HG03558 (cell line): Measurements from ENCODE around the gene PVALB.

Source experiments
- ATAC-seq: cut with Tn5 transposase; IDR thresholded peaks from one replicate; pipeline ENCODE4 v1.9.1; 2021; ENCODE audit warnings: moderate number of reproducible peaks; ENCODE audit not compliant: unreplicated experiment; ENCODE audit errors: extremely low read depth

PVALB gene

DNA sequence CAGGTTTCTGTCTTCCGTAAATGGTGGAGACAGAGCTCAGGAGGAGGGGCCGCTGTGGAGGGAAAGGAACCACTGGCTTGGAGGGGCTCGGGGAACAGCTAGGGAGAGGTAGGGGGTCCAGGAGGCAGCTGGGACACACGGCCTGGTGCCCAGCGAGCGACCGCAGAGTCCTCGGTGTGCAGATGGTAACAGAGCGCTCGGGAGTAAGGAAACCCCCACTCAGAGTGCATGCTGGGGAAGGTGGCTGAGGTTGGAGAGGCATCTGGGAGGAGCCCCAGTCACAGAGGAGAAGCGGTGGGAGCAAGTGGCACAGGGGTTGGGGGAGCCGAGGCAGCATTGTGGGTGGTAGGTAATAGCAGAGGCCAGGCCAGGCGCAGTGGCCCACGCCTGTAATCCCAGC is 33.2 kb upstream of the PVALB start:
- no peak for ATAC-seq

DNA sequence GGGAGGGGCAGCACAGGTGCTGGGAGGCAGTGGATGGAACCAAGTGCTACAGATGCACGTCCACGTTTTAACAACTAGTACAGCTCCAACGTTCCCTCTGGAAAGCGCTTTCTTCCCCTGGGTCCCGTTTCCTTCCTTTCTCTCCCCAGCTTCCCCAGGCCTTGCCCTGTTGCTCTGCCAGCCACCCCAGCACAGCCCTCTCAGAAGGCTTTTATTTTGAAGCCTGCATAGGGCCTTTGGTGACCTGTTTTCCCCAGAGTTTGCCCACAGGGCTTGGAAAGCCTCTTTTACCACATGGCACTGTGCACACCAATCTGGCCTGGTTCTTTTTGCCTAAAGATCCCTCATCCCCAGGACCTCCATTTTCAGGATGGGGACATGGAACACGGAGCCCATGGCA is 30.1 kb upstream of the PVALB start:
- ATAC-seq, result no peak

DNA sequence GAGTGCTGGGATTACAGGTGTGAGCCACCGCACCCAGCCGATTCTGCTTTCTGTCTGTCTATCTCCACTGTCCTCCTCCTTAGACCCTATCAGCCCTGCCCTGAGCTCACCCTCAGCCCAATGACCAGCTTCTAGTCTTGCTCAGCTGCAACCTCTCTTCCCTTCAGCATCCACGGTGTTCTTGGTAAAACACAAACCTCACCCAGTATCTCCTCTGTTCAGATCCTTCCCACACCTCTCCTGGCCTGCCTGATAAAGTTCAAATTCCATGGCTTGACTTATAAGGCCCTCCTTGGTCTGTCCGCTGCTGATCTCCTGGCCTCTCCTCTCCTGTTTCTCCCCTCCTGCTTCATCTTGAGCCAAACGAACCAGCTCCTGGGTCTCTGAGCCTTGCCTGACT is 29.4 kb upstream of the PVALB start:
- ATAC-seq, result no peak

DNA sequence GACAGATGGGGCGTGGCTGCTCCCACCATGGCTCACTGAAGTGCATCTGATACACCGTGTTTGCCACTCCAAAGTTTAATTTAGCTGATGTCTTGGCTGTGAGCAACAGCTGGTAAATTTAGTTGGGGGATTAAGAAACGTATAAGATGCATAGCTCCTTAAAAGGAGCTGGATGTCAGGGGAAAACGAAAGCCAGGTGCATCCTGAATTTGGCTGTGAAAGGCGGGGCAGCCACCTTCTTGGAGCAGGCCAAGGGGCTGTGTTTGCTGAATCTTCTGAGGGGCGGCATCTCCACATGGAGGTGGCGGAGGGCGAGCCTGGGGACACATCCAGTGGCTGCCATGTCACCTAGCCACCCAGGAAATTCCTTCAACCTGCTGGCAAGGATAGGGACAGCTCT is 23.3 kb upstream of the PVALB start:
- ATAC-seq, result no peak

DNA sequence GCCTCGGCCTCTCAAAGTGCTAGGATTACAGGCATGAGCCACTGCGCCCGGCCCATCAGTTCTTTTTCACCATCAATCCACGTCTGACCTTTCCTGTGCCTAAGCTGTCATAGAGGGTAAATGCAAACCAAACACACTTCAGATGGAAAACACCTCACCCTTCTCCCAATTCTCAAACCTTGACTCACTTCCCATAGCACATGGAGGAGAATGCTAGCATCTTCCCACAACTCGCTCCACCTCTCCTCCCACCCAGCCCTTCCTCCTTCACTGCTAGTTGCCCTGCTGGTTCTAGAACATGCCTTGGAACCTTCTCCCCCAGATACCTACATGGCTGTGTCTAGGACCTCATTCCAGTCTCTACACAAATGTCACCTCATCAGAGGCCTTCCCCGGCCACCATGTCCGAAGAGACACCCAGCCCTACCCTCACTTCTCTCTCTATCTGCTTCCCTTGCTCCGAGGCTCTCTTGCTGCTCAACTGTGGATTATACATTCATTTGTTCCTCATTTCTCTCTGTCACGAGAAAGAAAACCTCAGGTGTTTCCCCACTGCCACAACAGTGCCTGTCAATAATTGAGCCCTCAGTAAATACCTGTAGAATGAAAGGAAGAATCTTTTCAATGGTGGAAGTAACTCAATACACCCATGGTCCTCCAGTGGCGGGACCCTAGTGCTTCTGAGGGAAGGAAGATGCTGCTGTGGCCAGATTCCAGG is 22.7 kb upstream of the PVALB start:
- no peak for ATAC-seq

DNA sequence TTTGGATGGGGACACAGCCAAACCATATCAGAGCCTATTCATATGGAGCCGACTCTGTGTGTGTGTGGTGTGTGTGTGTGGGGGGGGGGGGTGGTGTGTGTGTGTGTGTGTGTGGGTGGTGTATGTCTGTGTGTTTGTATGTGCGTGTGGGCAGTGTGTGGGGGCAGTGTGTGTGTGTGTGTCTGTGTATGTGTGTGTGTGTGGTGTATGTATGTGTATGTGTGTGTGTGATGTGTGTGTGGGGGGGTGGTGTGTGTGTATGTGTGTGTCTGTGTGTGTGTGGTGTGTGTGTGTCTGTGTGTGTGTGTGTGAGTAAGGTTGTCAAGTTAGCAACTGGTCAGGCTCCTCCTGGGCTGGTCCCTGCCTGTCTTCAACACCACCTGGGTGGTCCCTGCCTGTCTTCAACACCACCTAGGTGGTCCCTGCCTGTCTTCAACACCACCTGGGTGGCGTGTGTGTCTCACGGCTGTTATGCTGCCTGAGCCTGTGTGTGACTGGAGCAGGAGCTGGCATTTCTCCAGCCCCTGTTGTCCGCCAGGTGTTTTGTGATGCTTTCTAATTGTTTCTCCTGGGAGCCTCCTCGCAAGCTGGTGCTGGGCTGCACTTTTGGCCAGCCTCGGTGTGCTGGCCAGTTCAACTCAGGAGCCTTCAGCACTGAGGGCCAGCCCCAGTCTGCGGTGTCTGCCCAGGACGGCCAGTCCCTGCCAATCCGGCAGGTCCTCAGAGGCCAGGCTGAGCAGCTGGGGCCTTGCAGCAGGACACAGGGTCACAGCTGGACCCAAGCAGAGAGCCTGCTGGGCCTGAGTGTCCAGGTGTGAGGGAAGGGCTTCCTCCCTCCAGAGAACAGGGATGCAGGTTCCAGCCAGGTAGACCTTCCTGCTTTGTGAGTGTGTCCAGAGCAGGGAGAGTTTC is 21.5 kb upstream of the PVALB start:
- ATAC-seq, result no peak

DNA sequence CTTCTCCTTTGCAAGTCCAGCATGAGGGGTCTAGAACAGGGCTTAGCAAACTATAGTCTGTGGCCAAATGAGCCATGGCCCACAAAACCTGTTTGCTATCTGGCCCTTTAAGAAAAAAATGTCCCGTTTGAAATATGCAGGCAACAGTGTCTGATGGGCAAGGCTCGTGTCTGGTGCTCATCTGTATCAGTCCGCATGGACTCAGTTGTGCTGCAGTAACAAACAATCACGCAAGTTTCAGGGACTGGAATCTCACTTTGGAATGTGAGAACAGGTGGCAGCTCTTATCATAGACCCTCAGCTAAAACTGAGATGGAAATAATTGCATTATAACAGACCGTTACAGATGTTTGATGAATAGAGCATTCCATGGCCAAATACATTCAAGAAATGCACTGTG is 19.1 kb upstream of the PVALB start:
- ATAC-seq, result no peak

DNA sequence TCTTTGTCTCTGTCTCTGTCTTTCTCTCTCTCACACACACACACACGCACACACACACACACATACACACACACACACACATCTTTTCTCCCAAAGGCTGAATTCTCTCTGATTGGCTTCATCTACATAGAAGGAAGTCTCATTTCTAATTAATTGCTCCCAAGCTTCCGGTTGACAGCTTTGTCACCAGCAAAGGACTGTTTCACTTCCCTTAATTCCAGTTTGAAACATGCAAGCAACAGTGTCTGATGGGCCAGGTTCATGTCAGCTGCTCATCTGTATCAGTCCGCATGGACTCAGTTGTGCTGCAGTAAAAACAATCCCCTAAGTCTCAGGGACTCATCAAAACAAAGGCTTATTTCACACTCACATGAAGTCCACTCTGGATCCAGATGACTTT is 16.2 kb upstream of the PVALB start:
- ATAC-seq, result no peak

DNA sequence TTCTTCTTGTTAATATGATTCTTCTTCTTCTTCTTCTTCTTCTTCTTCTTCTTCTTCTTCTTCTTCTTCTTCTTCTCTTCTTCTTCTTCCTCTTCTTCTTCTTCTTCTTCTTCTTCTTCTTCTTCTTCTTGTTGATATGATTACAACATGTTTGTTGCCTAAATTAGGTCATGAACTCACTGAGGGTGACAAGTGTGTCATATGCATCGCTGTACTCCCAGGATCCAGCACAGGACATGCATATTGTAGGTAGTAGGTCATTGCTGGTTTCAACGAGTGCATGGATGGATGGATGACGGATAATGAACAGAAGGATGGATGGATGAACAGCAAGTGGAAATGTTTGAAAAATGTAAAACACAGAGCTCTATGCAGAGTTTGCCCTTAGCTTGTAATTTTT is 14.9 kb upstream of the PVALB start:
- no peak for ATAC-seq

DNA sequence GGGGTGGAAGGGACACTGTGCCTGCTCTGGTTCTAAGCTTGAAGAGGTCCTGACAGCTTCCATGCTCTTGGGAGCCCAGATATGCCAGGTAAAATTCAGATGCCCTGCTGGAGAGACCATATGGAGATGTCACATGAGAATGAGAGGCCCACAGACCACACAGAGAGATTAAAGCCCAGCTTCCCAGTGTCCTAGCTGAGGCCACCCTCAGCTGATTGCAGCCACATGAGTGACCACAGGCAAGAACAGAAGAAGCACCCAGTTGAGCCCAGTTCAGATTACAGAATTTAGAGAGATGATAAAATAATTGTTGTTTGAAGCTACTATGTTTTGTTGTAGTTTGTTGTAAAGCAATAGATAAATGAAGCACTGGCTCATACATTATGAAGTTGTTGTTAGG is 14.4 kb upstream of the PVALB start:
- no peak for ATAC-seq

DNA sequence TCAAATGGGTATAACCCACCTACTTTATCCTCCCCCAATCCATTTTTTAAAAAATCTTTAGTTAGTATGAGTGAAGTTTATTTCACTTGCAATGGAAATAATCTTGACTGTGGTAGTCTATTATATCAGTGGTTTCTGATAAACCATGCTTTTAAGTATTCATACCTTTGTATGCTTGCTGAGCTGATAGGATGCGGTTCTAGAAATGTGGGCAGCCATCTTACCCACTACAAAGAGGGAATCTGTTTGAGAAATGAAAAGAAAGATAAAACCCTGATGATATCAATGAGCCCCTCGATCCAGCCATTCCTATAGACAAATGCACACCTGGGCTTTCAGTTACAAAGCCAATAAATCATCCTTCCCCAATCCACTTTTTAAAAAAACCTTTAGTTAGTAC is 13.8 kb upstream of the PVALB start:
- no peak for ATAC-seq

GRCh38 chr22:36829370-36830002 is 12.7 kb upstream of the PVALB start:
- no peak for ATAC-seq

DNA sequence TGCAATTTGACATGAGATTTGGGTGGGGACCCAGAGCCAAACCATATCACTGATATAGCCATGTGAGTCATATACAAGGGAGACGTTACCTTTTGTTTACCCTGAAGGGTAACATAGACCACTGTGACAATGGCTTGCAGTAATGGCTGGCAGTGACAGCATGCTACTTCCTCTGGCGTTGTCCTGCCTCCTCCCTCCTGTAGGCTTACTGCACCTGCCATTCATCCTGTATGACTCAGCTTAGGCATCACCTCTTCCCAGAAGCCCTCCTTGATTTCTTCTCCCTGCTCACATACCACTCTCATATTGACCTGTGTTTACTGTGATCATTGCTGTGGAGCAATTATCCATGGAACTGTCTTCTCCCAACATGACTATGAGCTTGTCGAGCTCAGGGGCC is 12.0 kb upstream of the PVALB start:
- no peak for ATAC-seq

- no peak for ATAC-seq
Observed at GRCh38 chr22:36826262-36826661, 9.4 kb upstream of the PVALB start.

DNA sequence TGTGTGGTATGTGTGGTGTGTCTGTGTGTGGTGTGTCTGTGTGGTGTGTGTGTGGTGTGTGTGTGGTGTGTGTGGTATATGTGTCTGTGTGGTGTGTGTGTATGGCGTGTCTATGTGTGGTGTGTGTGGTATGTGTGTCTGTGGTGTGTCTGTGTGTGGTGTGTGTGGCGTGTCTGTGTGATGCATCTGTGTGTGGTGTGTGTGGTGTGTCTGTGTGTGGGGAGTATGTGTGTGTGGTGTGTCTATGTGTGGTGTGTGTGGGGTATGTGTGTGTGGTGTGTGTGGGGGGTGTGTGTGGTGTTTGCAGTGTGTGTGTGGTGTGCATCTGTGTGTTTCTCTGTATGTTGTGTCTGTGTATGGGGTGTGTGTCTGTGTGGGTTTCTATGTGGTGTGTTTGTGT is 7.8 kb upstream of the PVALB start:
- ATAC-seq, result no peak

DNA sequence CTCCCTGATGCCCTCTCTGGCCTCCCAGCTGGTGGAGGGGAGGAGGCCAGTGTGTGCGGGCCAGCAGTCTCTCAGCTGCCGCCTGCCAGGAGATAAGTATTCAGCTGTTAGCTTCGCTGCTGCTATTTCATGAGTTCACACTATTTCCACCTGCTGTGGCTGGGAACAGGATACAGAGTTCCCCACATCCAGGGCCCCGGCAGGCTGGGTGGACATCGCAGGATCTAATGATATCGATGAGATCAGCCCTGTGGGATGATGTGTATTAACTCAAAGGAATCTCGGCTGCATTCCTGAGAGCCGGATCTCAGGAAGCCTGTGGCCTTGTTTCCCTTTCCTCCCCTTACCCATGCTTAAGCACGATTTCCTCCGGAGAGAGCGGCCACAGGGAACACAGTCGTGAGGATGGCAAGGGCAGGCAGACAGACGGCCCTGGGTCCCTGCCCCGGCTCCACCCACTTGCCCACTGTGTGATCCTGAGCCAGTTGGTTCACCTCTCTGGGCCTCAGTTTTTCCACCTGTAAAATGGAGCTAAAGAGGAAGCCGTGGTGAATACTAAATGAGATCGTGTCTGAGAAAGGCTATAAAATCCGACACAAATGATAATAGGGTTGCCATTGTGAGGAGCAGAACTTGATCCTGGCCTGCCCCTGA is 6.5 kb upstream of the PVALB start:
- no peak for ATAC-seq

- ATAC-seq, result no peak
Observed at GRCh38 chr22:36822581-36822980, 5.7 kb upstream of the PVALB start.

GRCh38 chr22:36819112-36819511 is 2.3 kb upstream of the PVALB start:
- no peak for ATAC-seq

GRCh38 chr22:36818010-36818642 is 1.3 kb upstream of the PVALB start:
- no peak for ATAC-seq

DNA sequence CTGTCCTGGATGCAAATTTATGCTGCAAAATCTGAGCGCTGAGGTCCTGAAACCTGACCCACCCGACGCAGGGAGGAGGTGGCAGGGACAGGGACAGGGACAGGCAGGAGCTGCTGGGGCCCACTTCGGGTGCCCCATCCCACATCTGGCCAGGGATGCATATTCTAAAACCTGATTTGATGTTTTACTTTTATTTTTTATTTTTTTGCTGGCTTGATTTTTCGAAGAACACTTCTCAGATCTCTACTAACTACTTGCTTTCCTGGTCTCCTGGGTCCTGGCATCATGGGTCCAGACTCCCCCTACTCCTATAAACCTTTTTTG is 652 bp upstream of the PVALB start:
- no peak for ATAC-seq

DNA sequence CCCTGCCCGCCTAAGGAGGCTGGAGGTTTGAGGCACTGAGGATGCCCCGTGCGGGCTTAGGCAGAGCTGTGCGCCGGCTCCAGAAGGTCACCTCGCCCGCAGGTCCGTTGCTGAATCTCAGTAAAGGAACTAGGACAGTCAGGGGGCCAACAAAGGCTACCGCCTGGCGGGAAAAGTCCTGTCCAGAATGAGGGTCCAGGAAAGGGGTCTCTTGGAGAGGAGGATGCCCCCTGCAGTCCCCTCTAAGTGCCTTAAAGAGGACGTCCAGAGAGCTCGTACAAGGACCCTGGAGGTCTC is 548 bp downstream of the PVALB start:
- ATAC-seq, result no peak
